HEK293 (cell line): ENCODE measurements around the gene AKAP8.
"Not testable (repeated sequence)": the region's sequence is repeated elsewhere in the genome, so short reads cannot be mapped to it uniquely, and the experiment has no call there.

Experiments
- CTCF ChIA-PET: fragments of 350-600 bp; formaldehyde crosslinking; extraction: SDS; loops from one replicate; lab custom pipeline; 2021; ENCODE audit warnings: antibody characterized with exemption; lab: Yijun Ruan, JAX
- POLR2A ChIA-PET: fragments of 300-600 bp; formaldehyde crosslinking; extraction: SDS; loops from one replicate; lab custom pipeline; 2020; ENCODE audit warnings: antibody characterized with exemption, inconsistent platforms; lab: Yijun Ruan, JAX
- H3K27ac ChIP-seq: fragments of 200-500 bp; sonication (Bioruptor generic); 2 replicates; pipeline ENCODE4 v1.5.1; 2014; ENCODE audit warnings: low read depth, low read length, control low read depth, inconsistent platforms; ENCODE audit errors: extremely low read depth
- H3K36me3 ChIP-seq, 2 experiments: fragments of 200-500 bp in 1 of 2; sonication (Bioruptor generic) in 1 of 2; 1 replicate in 1 of 2; 2 replicates in 1 of 2; pipeline ENCODE4 v1.5.1; 2014 to 2017; ENCODE audit warnings: inconsistent platforms in 2 of 2, low read length in 2 of 2; ENCODE audit not compliant: control insufficient read depth in 2 of 2, insufficient read depth in 1 of 2
- H3K4me1 ChIP-seq: fragments of 200-500 bp; sonication (Bioruptor generic); 2 replicates; pipeline ENCODE4 v1.5.1; 2014; ENCODE audit warnings: mild to moderate bottlenecking, low read length, inconsistent platforms; ENCODE audit not compliant: control insufficient read depth, insufficient read depth
- H3K4me3 ChIP-seq: 2 replicates; pipeline ENCODE4 v1.5.1; 2011; ENCODE audit warnings: low read depth, mild to moderate bottlenecking, control low read depth, low read length, moderate library complexity
- H3K9me3 ChIP-seq: fragments of 200-500 bp; sonication (Bioruptor generic); 2 replicates; pipeline ENCODE4 v1.5.1; 2014; ENCODE audit warnings: low read depth, low read length, inconsistent platforms; ENCODE audit not compliant: control insufficient read depth, insufficient read depth
- EGR2 ChIP-seq: fragments of 450-650 bp; formaldehyde crosslinking; IDR thresholded peaks from 2 replicates; pipeline ENCODE4 v1.5.1; 2016; ENCODE audit warnings: low read depth, missing biosample characterization, missing genetic modification characterization
- FEZF1 ChIP-seq: fragments of 450-650 bp; formaldehyde crosslinking; IDR thresholded peaks from 2 replicates; pipeline ENCODE4 v1.5.1; 2016; ENCODE audit warnings: missing biosample characterization, missing genetic modification characterization
- GLIS1 ChIP-seq: fragments of 450-650 bp; formaldehyde crosslinking; IDR thresholded peaks from 2 replicates; pipeline ENCODE4 v1.5.1; 2016; ENCODE audit warnings: missing biosample characterization, missing genetic modification characterization
- KLF7 ChIP-seq: fragments of 450-650 bp; formaldehyde crosslinking; IDR thresholded peaks from 2 replicates; pipeline ENCODE4 v1.5.1; 2016; ENCODE audit warnings: missing biosample characterization, missing genetic modification characterization, borderline replicate concordance
- KLF9 ChIP-seq: fragments of 450-650 bp; formaldehyde crosslinking; IDR thresholded peaks from 2 replicates; pipeline ENCODE4 v1.5.1; 2016; ENCODE audit warnings: missing biosample characterization, missing genetic modification characterization, low read depth
- OSR2 ChIP-seq: fragments of 450-650 bp; formaldehyde crosslinking; IDR thresholded peaks from 2 replicates; pipeline ENCODE4 v1.5.1; 2016; ENCODE audit warnings: missing biosample characterization, missing genetic modification characterization
- SCRT2 ChIP-seq: fragments of 450-650 bp; formaldehyde crosslinking; IDR thresholded peaks from 2 replicates; pipeline ENCODE4 v1.5.1; 2016; ENCODE audit warnings: missing biosample characterization, missing genetic modification characterization
- SP2 ChIP-seq: fragments of 450-650 bp; formaldehyde crosslinking; IDR thresholded peaks from 2 replicates; pipeline ENCODE4 v1.5.1; 2016; ENCODE audit warnings: missing biosample characterization, missing genetic modification characterization
- SP7 ChIP-seq: fragments of 450-650 bp; formaldehyde crosslinking; IDR thresholded peaks from 2 replicates; pipeline ENCODE4 v1.5.1; 2016; ENCODE audit warnings: missing biosample characterization, missing genetic modification characterization
- ZEB2 ChIP-seq: fragments of 450-650 bp; formaldehyde crosslinking; IDR thresholded peaks from 2 replicates; pipeline ENCODE4 v1.5.1; 2016; ENCODE audit warnings: missing biosample characterization, missing genetic modification characterization
- ZFHX2 ChIP-seq: fragments of 450-650 bp; formaldehyde crosslinking; conservative IDR thresholded peaks from 2 replicates; pipeline ENCODE4 v1.5.1; 2016; ENCODE audit warnings: missing biosample characterization, missing genetic modification characterization
- ZNF292 ChIP-seq: fragments of 450-650 bp; formaldehyde crosslinking; IDR thresholded peaks from 2 replicates; pipeline ENCODE4 v1.5.1; 2016; ENCODE audit warnings: low read depth, missing biosample characterization, missing genetic modification characterization, borderline replicate concordance
- ZNF311 ChIP-seq: fragments of 450-650 bp; formaldehyde crosslinking; IDR thresholded peaks from 2 replicates; pipeline ENCODE4 v1.5.1; 2017; ENCODE audit warnings: missing biosample characterization, missing genetic modification characterization, borderline replicate concordance
- ZNF341 ChIP-seq: fragments of 450-650 bp; formaldehyde crosslinking; IDR thresholded peaks from 2 replicates; pipeline ENCODE4; 2016; ENCODE audit warnings: low read depth, missing biosample characterization, missing genetic modification characterization
- ZNF362 ChIP-seq: fragments of 450-650 bp; formaldehyde crosslinking; IDR thresholded peaks from 2 replicates; pipeline ENCODE4 v1.5.1; 2016; ENCODE audit warnings: missing biosample characterization, missing genetic modification characterization
- ZNF701 ChIP-seq: fragments of 450-650 bp; formaldehyde crosslinking; IDR thresholded peaks from 2 replicates; pipeline ENCODE4 v1.5.1; 2016; ENCODE audit warnings: missing biosample characterization, missing genetic modification characterization
- ZNF747 ChIP-seq: fragments of 450-650 bp; formaldehyde crosslinking; IDR thresholded peaks from 2 replicates; pipeline ENCODE4 v1.5.1; 2016; ENCODE audit warnings: missing biosample characterization, missing genetic modification characterization
- ZNF776 ChIP-seq: fragments of 450-650 bp; formaldehyde crosslinking; IDR thresholded peaks from 2 replicates; pipeline ENCODE4 v1.5.0; 2017; ENCODE audit warnings: missing biosample characterization, missing genetic modification characterization, borderline replicate concordance
- TF ChIP-seq, protein P1 (sequence below): fragments of 450-650 bp; formaldehyde crosslinking; IDR thresholded peaks from 2 replicates; pipeline ENCODE4 v1.5.1; 2017; ENCODE audit warnings: missing biosample characterization, missing genetic modification characterization
- TF ChIP-seq, protein P2 (sequence below): fragments of 450-650 bp; formaldehyde crosslinking; IDR thresholded peaks from 2 replicates; pipeline ENCODE4 v1.5.1; 2016; ENCODE audit warnings: missing biosample characterization, missing genetic modification characterization

The AKAP8 gene

GRCh38 chr19:15417699-15418098 is 38.1 kb upstream of the AKAP8 start:
- Histone ChIP-seq H3K9me3 (no peaks in the 10 kb centered on the region), H3K4me1 (peaks cover 24% of the 10 kb centered on the region), H3K27ac (peak overlapping the region; percentile 98), H3K4me3 (peak overlapping the region; percentile 92), H3K36me3 (peaks cover 13 to 34% of the 10 kb centered on the region in 2 experiments)
- POLR2A ChIA-PET, result interaction anchor here (1.4 to 4.8 kb wide), 5 partner anchors 16 to 69 kb away, joined by 3 to 94 read pairs (median 22); partner anchors contain the start of gene AKAP8
- TF ChIP-seq ZFHX2 (tag by site-specific recombination) (peak; percentile 29), SP2 (tag by site-specific recombination) (peak; percentile 30; the same call in 1 of the 2 replicates), ZNF701 (no peak), FEZF1 (tag by site-specific recombination) (peak; percentile 86), ZNF292 (no peak), ZNF341 (tag by site-specific recombination) (peak; percentile 40; the same call in 1 of the 2 replicates), EGR2 (0 out of 2 replicates have a peak, but pooled peaks have one; percentile 36), ZNF747 (tag by site-specific recombination) (no peak), GLIS1 (tag by site-specific recombination) (peak; percentile 95)
- TF ChIP-seq, protein P1, sequence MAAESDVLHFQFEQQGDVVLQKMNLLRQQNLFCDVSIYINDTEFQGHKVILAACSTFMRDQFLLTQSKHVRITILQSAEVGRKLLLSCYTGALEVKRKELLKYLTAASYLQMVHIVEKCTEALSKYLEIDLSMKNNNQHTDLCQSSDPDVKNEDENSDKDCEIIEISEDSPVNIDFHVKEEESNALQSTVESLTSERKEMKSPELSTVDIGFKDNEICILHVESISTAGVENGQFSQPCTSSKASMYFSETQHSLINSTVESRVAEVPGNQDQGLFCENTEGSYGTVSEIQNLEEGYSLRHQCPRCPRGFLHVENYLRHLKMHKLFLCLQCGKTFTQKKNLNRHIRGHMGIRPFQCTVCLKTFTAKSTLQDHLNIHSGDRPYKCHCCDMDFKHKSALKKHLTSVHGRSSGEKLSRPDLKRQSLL (tag by site-specific recombination), result no peak
- TF ChIP-seq, protein P2, sequence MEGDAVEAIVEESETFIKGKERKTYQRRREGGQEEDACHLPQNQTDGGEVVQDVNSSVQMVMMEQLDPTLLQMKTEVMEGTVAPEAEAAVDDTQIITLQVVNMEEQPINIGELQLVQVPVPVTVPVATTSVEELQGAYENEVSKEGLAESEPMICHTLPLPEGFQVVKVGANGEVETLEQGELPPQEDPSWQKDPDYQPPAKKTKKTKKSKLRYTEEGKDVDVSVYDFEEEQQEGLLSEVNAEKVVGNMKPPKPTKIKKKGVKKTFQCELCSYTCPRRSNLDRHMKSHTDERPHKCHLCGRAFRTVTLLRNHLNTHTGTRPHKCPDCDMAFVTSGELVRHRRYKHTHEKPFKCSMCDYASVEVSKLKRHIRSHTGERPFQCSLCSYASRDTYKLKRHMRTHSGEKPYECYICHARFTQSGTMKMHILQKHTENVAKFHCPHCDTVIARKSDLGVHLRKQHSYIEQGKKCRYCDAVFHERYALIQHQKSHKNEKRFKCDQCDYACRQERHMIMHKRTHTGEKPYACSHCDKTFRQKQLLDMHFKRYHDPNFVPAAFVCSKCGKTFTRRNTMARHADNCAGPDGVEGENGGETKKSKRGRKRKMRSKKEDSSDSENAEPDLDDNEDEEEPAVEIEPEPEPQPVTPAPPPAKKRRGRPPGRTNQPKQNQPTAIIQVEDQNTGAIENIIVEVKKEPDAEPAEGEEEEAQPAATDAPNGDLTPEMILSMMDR (tag by site-specific recombination), result no peak
- CTCF ChIA-PET, result interaction anchor here (1.0 to 1.7 kb wide), 3 partner anchors 8 to 326 kb away, joined by 3 to 7 read pairs (median 5); no protein-coding TSS in a partner anchor

DNA sequence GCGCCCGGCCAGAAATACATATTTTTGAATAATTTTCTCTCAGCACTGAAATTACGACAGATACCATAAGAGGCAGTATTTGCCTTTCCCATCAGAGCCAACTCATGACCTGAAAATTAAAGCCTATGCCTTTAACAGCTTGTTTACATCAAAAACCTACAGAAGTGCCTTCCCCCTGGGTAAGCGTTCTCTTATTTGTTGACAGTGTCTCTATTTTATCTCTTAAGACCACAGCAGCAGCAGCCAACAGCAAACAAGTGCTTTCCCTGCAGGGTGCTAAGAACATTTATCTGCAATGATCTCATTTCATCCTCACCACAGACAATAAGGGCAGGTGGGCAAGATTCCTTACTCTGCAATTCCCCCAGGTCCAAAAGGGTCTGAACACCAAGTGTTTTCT is 33.2 kb upstream of the AKAP8 start:
- Histone ChIP-seq H3K36me3 (peaks cover 29 to 48% of the 10 kb centered on the region in 2 experiments), H3K4me3 (no peak overlapping the region), H3K9me3 (no peaks in the 10 kb centered on the region), H3K4me1 (peaks cover 21% of the 10 kb centered on the region), H3K27ac (peak overlapping the region; percentile 57)
- ChIA-PET CTCF (interaction anchor here (0.5 to 0.7 kb wide), 3 partner anchors 139 to 1302 kb away, joined by 3 read pairs; no protein-coding TSS in a partner anchor), POLR2A (no interaction called here)
- TF ChIP-seq ZEB2 (tag by site-specific recombination) (no peak), ZNF311 (no peak), ZNF776 (tag by site-specific recombination) (no peak), OSR2 (tag by site-specific recombination) (peak; percentile 34; the same call in 1 of the 2 replicates), SCRT2 (tag by site-specific recombination) (peak; percentile 56; the same call in 1 of the 2 replicates), KLF7 (tag by site-specific recombination) (no peak)

- TF ChIP-seq SP7 (tag by site-specific recombination) (0 out of 2 replicates have a peak, but pooled peaks have one; percentile 19), OSR2 (tag by site-specific recombination) (0 out of 2 replicates have a peak, but pooled peaks have one; percentile 47), KLF9 (tag by site-specific recombination) (0 out of 2 replicates have a peak, but pooled peaks have one; percentile 36), GLIS1 (tag by site-specific recombination) (peak; percentile 71), ZNF362 (0 out of 2 replicates have a peak, but pooled peaks have one; percentile 14)
- CTCF ChIA-PET, result interaction anchor here (0.6 to 1.9 kb wide), 3 partner anchors 8 to 144 kb away, joined by 6 to 11 read pairs (median 7); partner anchors contain the start of gene AKAP8L
- POLR2A ChIA-PET, result interaction anchor here (0.7 kb wide), 1 partner anchor 130 kb away, joined by 5 read pairs; no protein-coding TSS in a partner anchor
- Histone ChIP-seq H3K4me1 (peaks cover 21% of the 10 kb centered on the region), H3K36me3 (peaks cover 43 to 44% of the 10 kb centered on the region in 2 experiments)
- H3K27ac ChIP-seq, H3K4me3 ChIP-seq, H3K9me3 ChIP-seq: not testable (repeated sequence)
Observed at GRCh38 chr19:15411351-15411750, 31.8 kb upstream of the AKAP8 start.
